ENCODE measurements around the gene NCOA6. TPM values are rescaled to one million over a fixed set of nuclear protein-coding genes. Genes with fewer than 3 reads are reported as not detected.
A peak's percentile ranks its signal among the peaks of the same experiment; 100 is the strongest.

Gene NCOA6
- total RNA-seq, 3 donors from 2014 or later (not counting 1 experiment from before 2014, with no cell fraction given), result 34.7 to 41.6 (median 37.0) TPM

- no peaks in the 10 kb centered on the region for H3K27me3 Mint-ChIP-seq (ENCODE audit: low read depth in 2 of 2)
- ATAC-seq (peak; percentile 46 to 57 (median 46)), DNase-seq (peak; percentile 54 to 81)
- H3K36me3 ChIP-seq (ENCODE audit: control insufficient read depth, insufficient read depth, low read length), result no peaks in the 10 kb centered on the region
- H3K4me1 ChIP-seq (ENCODE audit: control insufficient read depth, insufficient read depth, low read length), result peaks cover 16% of the 10 kb centered on the region
- 0% methylated on average over 2 of the region's 2 CpGs for WGBS (ENCODE audit: insufficient coverage)
- H3K27ac ChIP-seq (ENCODE audit: low read length), result peak overlapping the region; percentile 73
- peak overlapping the region; percentile 85 to 94 for H3K27ac Mint-ChIP-seq
- H3K4me3 Mint-ChIP-seq, result peak overlapping the region; percentile 89
- no peaks in the 10 kb centered on the region for H3K9me3 ChIP-seq (ENCODE audit: control insufficient read depth, insufficient read depth, low read length)
- H3K4me3 ChIP-seq (ENCODE audit: low read length), result peak overlapping the region; percentile 79
- peaks cover 47 to 48% of the 10 kb centered on the region in 2 donors for H3K4me1 Mint-ChIP-seq
- H3K36me3 Mint-ChIP-seq, result no peaks in the 10 kb centered on the region
- intact Hi-C loops (cut with micrococcal nuclease), result no loop called here
- no peaks in the 10 kb centered on the region for H3K9me3 Mint-ChIP-seq
- TF ChIP-seq, protein P1, sequence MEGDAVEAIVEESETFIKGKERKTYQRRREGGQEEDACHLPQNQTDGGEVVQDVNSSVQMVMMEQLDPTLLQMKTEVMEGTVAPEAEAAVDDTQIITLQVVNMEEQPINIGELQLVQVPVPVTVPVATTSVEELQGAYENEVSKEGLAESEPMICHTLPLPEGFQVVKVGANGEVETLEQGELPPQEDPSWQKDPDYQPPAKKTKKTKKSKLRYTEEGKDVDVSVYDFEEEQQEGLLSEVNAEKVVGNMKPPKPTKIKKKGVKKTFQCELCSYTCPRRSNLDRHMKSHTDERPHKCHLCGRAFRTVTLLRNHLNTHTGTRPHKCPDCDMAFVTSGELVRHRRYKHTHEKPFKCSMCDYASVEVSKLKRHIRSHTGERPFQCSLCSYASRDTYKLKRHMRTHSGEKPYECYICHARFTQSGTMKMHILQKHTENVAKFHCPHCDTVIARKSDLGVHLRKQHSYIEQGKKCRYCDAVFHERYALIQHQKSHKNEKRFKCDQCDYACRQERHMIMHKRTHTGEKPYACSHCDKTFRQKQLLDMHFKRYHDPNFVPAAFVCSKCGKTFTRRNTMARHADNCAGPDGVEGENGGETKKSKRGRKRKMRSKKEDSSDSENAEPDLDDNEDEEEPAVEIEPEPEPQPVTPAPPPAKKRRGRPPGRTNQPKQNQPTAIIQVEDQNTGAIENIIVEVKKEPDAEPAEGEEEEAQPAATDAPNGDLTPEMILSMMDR (IDR thresholded peaks at IDR 0.05), result no peak
- no peaks in the 10 kb centered on the region for H3K27me3 ChIP-seq (ENCODE audit: control insufficient read depth, insufficient read depth, low read length)
Observed at GRCh38 chr20:34824452-34824805, 1.0 kb downstream of the NCOA6 start.

GRCh38 chr20:34824026-34824425 lies 1.4 kb downstream of the NCOA6 start:
- peaks cover 16% of the 10 kb centered on the region for H3K4me1 ChIP-seq (ENCODE audit: control insufficient read depth, insufficient read depth, low read length)
- TF ChIP-seq, protein P1 (IDR thresholded peaks at IDR 0.05), result no peak
- 21% methylated on average over 1 of the region's 1 CpG for WGBS (ENCODE audit: insufficient coverage)
- intact Hi-C loops (cut with micrococcal nuclease), result no loop called here
- no peak overlapping the region for H3K27ac ChIP-seq (ENCODE audit: low read length)
- Mint-ChIP-seq H3K27ac (peak overlapping the region; percentile 85 to 94), H3K36me3 (no peaks in the 10 kb centered on the region), H3K27me3 (ENCODE audit: low read depth in 2 of 2) (no peaks in the 10 kb centered on the region), H3K4me3 (peak overlapping the region; percentile 89), H3K4me1 (peaks cover 51 to 52% of the 10 kb centered on the region in 2 donors), H3K9me3 (no peaks in the 10 kb centered on the region)
- DNase-seq (no peak), ATAC-seq (no peak)
- H3K4me3 ChIP-seq (ENCODE audit: low read length), result peak overlapping the region; percentile 79
- H3K27me3 ChIP-seq (ENCODE audit: control insufficient read depth, insufficient read depth, low read length), result no peaks in the 10 kb centered on the region
- H3K9me3 ChIP-seq (ENCODE audit: control insufficient read depth, insufficient read depth, low read length), result no peaks in the 10 kb centered on the region
- H3K36me3 ChIP-seq (ENCODE audit: control insufficient read depth, insufficient read depth, low read length), result no peaks in the 10 kb centered on the region

- intact Hi-C loops (cut with micrococcal nuclease), result no loop called here
- H3K27me3 ChIP-seq (ENCODE audit: control insufficient read depth, insufficient read depth, low read length), result no peaks in the 10 kb centered on the region
- Mint-ChIP-seq H3K4me1 (peaks cover 62 to 73% of the 10 kb centered on the region in 2 donors), H3K27ac (peak overlapping the region; percentile 21 to 61), H3K9me3 (no peaks in the 10 kb centered on the region), H3K36me3 (no peaks in the 10 kb centered on the region), H3K4me3 (no peak overlapping the region), H3K27me3 (ENCODE audit: low read depth in 2 of 2) (no peaks in the 10 kb centered on the region)
- WGBS (ENCODE audit: insufficient coverage), result 78% methylated on average over 5 of the region's 8 CpGs
- no peaks in the 10 kb centered on the region for H3K36me3 ChIP-seq (ENCODE audit: control insufficient read depth, insufficient read depth, low read length)
- DNase-seq (no peak), ATAC-seq (no peak)
- peaks cover 15% of the 10 kb centered on the region for H3K4me1 ChIP-seq (ENCODE audit: control insufficient read depth, insufficient read depth, low read length)
- TF ChIP-seq, protein P1 (IDR thresholded peaks at IDR 0.05), result no peak
- H3K4me3 ChIP-seq (ENCODE audit: low read length), result no peak overlapping the region
- no peak overlapping the region for H3K27ac ChIP-seq (ENCODE audit: low read length)
- H3K9me3 ChIP-seq (ENCODE audit: control insufficient read depth, insufficient read depth, low read length), result no peaks in the 10 kb centered on the region
Observed at GRCh38 chr20:34820805-34821578, 4.5 kb downstream of the NCOA6 start.
